ENCODE data around the gene B4GALT4. TPM values are rescaled to one million over a fixed set of nuclear protein-coding genes. Genes with fewer than 3 reads are reported as not detected.
"Not testable (repeated sequence)": the region's sequence is repeated elsewhere in the genome, so short reads cannot be mapped to it uniquely, and the experiment has no call there.

Gene B4GALT4, protein sequence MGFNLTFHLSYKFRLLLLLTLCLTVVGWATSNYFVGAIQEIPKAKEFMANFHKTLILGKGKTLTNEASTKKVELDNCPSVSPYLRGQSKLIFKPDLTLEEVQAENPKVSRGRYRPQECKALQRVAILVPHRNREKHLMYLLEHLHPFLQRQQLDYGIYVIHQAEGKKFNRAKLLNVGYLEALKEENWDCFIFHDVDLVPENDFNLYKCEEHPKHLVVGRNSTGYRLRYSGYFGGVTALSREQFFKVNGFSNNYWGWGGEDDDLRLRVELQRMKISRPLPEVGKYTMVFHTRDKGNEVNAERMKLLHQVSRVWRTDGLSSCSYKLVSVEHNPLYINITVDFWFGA
- total RNA-seq = 10 to 100 TPM; 13.9 to 20.3 (median 14.2) TPM

GRCh38 chr3:119240591-119241434 lies at the start of gene B4GALT4:
TSS of gene B4GALT4 (minus strand) at chr3:119240878. CDS start at chr3:119230099, 10,779 bp downstream.
- H3K27me3 Mint-ChIP-seq (ENCODE audit: low read depth) = no peaks in the 10 kb centered on the region
- no peaks in the 10 kb centered on the region for H3K9me3 Mint-ChIP-seq
- ATAC-seq (peak; percentile 83), DNase-seq (peak; percentile 53)
- H3K36me3 Mint-ChIP-seq (ENCODE audit: insufficient read depth) = peaks cover 10% of the 10 kb centered on the region
- H3K4me3 Mint-ChIP-seq = peak within 1 kb of the TSS; percentile 81
- H3K4me1 Mint-ChIP-seq (ENCODE audit: low read depth) = peaks cover 45% of the 10 kb centered on the region

DNA sequence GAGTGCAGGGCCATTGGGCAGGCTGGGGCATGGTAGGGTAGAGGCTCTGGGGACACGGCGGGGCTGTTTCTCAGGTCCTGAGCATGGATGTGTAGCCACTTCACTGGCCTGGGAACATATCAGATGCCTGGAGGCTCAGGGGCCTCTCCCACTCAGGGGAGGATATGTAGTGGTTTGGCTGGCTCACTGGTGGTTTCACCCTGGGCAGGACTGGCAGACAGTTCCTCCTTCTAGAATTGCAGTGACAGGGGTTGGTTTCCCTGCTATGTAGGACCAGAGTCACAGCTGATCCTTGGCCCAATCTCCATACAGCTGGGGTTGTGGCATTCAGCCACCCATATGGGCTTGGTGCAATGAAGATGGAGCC lies 48.7 kb upstream of the B4GALT4 start:
- H3K4me1 Mint-ChIP-seq (ENCODE audit: low read depth) = peaks cover 20% of the 10 kb centered on the region
- ATAC-seq (no peak), DNase-seq (no peak)
- H3K9me3 Mint-ChIP-seq = peaks cover 21% of the 10 kb centered on the region
- H3K36me3 Mint-ChIP-seq (ENCODE audit: insufficient read depth) = peaks cover 6% of the 10 kb centered on the region
- no peak overlapping the region for H3K4me3 Mint-ChIP-seq
- H3K27me3 Mint-ChIP-seq (ENCODE audit: low read depth) = no peaks in the 10 kb centered on the region

GRCh38 chr3:119288669-119289403 lies 48.2 kb upstream of the B4GALT4 start:
- no peak overlapping the region for H3K4me3 Mint-ChIP-seq
- peaks cover 22% of the 10 kb centered on the region for H3K9me3 Mint-ChIP-seq
- ATAC-seq (no peak), DNase-seq (no peak)
- peaks cover 6% of the 10 kb centered on the region for H3K36me3 Mint-ChIP-seq (ENCODE audit: insufficient read depth)
- H3K4me1 Mint-ChIP-seq (ENCODE audit: low read depth) = peaks cover 20% of the 10 kb centered on the region
- H3K27me3 Mint-ChIP-seq (ENCODE audit: low read depth) = no peaks in the 10 kb centered on the region

- no peak for DNase-seq
- Mint-ChIP-seq H3K27me3 (ENCODE audit: low read depth) (no peaks in the 10 kb centered on the region), H3K4me3 (no peak overlapping the region), H3K4me1 (ENCODE audit: low read depth) (peaks cover 3% of the 10 kb centered on the region), H3K36me3 (ENCODE audit: insufficient read depth) (no peaks in the 10 kb centered on the region), H3K9me3 (peaks cover 18% of the 10 kb centered on the region)
- ATAC-seq = no peak
These were observed 39.0 kb upstream of the B4GALT4 start for GRCh38 chr3:119279584-119280243.

DNA sequence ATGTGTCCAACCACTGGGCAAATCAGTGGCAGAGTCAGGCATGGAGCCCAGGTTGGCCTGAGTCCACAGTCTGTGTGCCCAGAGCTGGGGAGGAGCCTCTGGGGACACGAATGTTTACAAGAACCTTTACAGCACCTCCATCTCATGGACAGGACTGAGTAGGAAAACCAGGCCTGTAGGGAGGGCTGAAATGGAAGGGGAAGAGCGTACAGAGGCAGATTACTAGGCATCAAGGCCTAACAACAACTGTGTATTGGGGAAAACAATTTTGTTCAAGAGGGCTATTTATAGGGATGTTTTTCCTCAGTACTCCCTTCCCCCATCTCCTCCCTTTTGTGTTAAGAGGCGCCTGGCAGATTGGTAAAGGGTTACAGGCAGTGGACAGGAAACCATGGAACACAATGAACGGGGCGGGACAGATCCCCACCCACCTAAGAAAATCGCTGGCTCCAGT lies 38.5 kb upstream of the B4GALT4 start:
- Mint-ChIP-seq H3K27me3 (ENCODE audit: low read depth) (no peaks in the 10 kb centered on the region), H3K36me3 (ENCODE audit: insufficient read depth) (no peaks in the 10 kb centered on the region), H3K4me3 (no peak overlapping the region), H3K9me3 (peaks cover 18% of the 10 kb centered on the region), H3K4me1 (ENCODE audit: low read depth) (peaks cover 6% of the 10 kb centered on the region)
- DNase-seq (no peak), ATAC-seq (no peak)

GRCh38 chr3:119276680-119277079 lies 36.0 kb upstream of the B4GALT4 start:
- DNase-seq = no peak
- no peak for ATAC-seq
- no peaks in the 10 kb centered on the region for H3K27me3 Mint-ChIP-seq (ENCODE audit: low read depth)
- peaks cover 6% of the 10 kb centered on the region for H3K4me1 Mint-ChIP-seq (ENCODE audit: low read depth)
- H3K9me3 Mint-ChIP-seq = peaks cover 4% of the 10 kb centered on the region
- H3K4me3 Mint-ChIP-seq = no peak overlapping the region
- H3K36me3 Mint-ChIP-seq (ENCODE audit: insufficient read depth) = no peaks in the 10 kb centered on the region

DNA sequence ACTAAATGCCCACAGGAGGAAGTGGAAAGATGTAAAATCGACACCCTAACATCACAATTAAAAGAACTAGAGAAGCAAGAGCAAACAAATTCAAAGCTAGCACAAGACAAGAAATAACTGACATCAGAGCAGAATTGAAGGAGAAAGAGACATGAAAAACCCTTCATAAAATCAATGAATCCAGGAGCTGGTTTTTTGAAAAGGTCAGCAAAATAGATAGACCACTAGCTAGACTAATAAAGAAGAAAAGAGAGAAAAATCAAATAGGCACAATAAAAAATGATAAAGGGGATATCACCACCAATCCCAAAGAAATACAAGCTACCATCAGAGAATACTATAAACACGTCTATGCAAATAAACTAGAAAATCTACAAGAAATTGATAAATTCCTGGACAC lies 29.5 kb upstream of the B4GALT4 start:
- H3K36me3 Mint-ChIP-seq (ENCODE audit: insufficient read depth); H3K4me1 Mint-ChIP-seq (ENCODE audit: low read depth); H3K9me3 Mint-ChIP-seq; H3K27me3 Mint-ChIP-seq (ENCODE audit: low read depth); H3K4me3 Mint-ChIP-seq; DNase-seq; ATAC-seq: not testable (repeated sequence)

GRCh38 chr3:119261055-119261454 lies 20.4 kb upstream of the B4GALT4 start:
- H3K9me3 Mint-ChIP-seq = no peaks in the 10 kb centered on the region
- no peaks in the 10 kb centered on the region for H3K36me3 Mint-ChIP-seq (ENCODE audit: insufficient read depth)
- H3K4me1 Mint-ChIP-seq (ENCODE audit: low read depth) = peaks cover 1% of the 10 kb centered on the region

DNA sequence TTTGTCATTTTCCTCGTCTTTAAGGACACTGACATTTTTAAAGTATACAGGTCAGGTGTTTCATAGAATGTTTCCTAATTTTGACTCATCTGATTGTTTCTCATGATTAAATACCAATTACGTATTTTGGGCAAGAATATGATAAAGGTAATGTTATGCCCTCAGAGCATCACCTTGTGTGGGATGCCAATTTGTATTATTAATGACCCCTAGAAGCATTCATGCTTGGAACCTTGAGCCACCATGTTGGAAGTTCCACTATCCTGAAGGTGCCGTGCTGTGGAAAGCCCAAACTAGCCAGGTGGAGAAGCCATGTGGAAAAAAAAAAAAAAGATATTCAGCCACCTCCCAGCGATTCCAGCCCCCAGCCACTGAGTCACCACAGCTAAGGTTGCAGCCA lies 19.1 kb upstream of the B4GALT4 start:
- Mint-ChIP-seq H3K9me3 (no peaks in the 10 kb centered on the region), H3K4me1 (ENCODE audit: low read depth) (peaks cover 1% of the 10 kb centered on the region), H3K27me3 (ENCODE audit: low read depth) (no peaks in the 10 kb centered on the region), H3K4me3 (no peak overlapping the region), H3K36me3 (ENCODE audit: insufficient read depth) (no peaks in the 10 kb centered on the region)
- DNase-seq (no peak), ATAC-seq (no peak)

More at GRCh38 chr3:119261055-119261454, 20.4 kb upstream of the B4GALT4 start:
- DNase-seq (no peak), ATAC-seq (no peak)
- Mint-ChIP-seq H3K4me3 (no peak overlapping the region), H3K27me3 (ENCODE audit: low read depth) (no peaks in the 10 kb centered on the region)

- DNase-seq = no peak
- H3K9me3 Mint-ChIP-seq = no peaks in the 10 kb centered on the region
- no peaks in the 10 kb centered on the region for H3K36me3 Mint-ChIP-seq (ENCODE audit: insufficient read depth)
- H3K4me3 Mint-ChIP-seq = no peak overlapping the region
- no peak for ATAC-seq
- H3K27me3 Mint-ChIP-seq (ENCODE audit: low read depth) = no peaks in the 10 kb centered on the region
- peaks cover 1% of the 10 kb centered on the region for H3K4me1 Mint-ChIP-seq (ENCODE audit: low read depth)
These were observed 18.2 kb upstream of the B4GALT4 start for GRCh38 chr3:119258915-119259314.

- no peak for ATAC-seq
- H3K36me3 Mint-ChIP-seq (ENCODE audit: insufficient read depth) = no peaks in the 10 kb centered on the region
These were observed 17.2 kb upstream of the B4GALT4 start for GRCh38 chr3:119257654-119258410.

GRCh38 chr3:119257111-119257510 lies 16.4 kb upstream of the B4GALT4 start:
- H3K4me3 Mint-ChIP-seq = no peak overlapping the region
- no peaks in the 10 kb centered on the region for H3K27me3 Mint-ChIP-seq (ENCODE audit: low read depth)
- ATAC-seq (no peak), DNase-seq (no peak)
- peaks cover 1% of the 10 kb centered on the region for H3K4me1 Mint-ChIP-seq (ENCODE audit: low read depth)
- no peaks in the 10 kb centered on the region for H3K9me3 Mint-ChIP-seq
- no peaks in the 10 kb centered on the region for H3K36me3 Mint-ChIP-seq (ENCODE audit: insufficient read depth)

More at GRCh38 chr3:119257654-119258410, 17.2 kb upstream of the B4GALT4 start:
- no peaks in the 10 kb centered on the region for H3K9me3 Mint-ChIP-seq
- DNase-seq = no peak
- no peaks in the 10 kb centered on the region for H3K27me3 Mint-ChIP-seq (ENCODE audit: low read depth)
- no peak overlapping the region for H3K4me3 Mint-ChIP-seq
- H3K4me1 Mint-ChIP-seq (ENCODE audit: low read depth) = peaks cover 1% of the 10 kb centered on the region

- Mint-ChIP-seq H3K4me3 (no peak overlapping the region), H3K4me1 (ENCODE audit: low read depth) (no peaks in the 10 kb centered on the region), H3K9me3 (no peaks in the 10 kb centered on the region), H3K27me3 (ENCODE audit: low read depth) (no peaks in the 10 kb centered on the region), H3K36me3 (ENCODE audit: insufficient read depth) (no peaks in the 10 kb centered on the region)
- DNase-seq = no peak
- ATAC-seq = no peak
These were observed 14.5 kb upstream of the B4GALT4 start for GRCh38 chr3:119255214-119255613.

Measured in activated T-cell treated with anti-CD3 and anti-CD28 coated beads, Interleukin-2, amount 50 U/mL, for 4 hours (primary cell).